SK-N-SH treated with all-trans-retinoic acid at 6 μM for 48 hours (cell line): ENCODE measurements around the gene SRMS.
"Not testable (repeated sequence)": the region's sequence is repeated elsewhere in the genome, so short reads cannot be mapped to it uniquely, and the experiment has no call there.

Source experiments
- ATAC-seq: fragments of 200-7000 bp; cut with Tn5 transposase; 3 replicates; pipeline ENCODE4 v1.9.1; 2020; ENCODE audit warnings: mild to moderate bottlenecking, moderate library complexity
- BACH2 ChIP-seq: fragments of 250-450 bp; sonication (Bioruptor Pico); IDR thresholded peaks from 2 replicates; pipeline ENCODE4 v1.9.0; 2021; ENCODE audit warnings: mild to moderate bottlenecking, borderline replicate concordance
- CREB5 ChIP-seq: fragments of 250-450 bp; sonication (Bioruptor Pico); IDR thresholded peaks from 2 replicates; pipeline ENCODE4 v1.5.1; 2020; ENCODE audit warnings: low read depth, mild to moderate bottlenecking, moderate library complexity
- CSDC2 ChIP-seq: fragments of 250-450 bp; sonication (Bioruptor Pico); IDR thresholded peaks from 2 replicates; pipeline ENCODE4 v1.5.0; 2020; ENCODE audit warnings: mild to moderate bottlenecking, moderate library complexity
- CSRNP3 ChIP-seq: fragments of 250-450 bp; sonication (Bioruptor Pico); IDR thresholded peaks from 2 replicates; pipeline ENCODE4 v1.5.1; 2021; ENCODE audit warnings: mild to moderate bottlenecking, moderate library complexity
- ESRRG ChIP-seq: fragments of 250-450 bp; sonication (Bioruptor Pico); IDR thresholded peaks from 2 replicates; pipeline ENCODE4 v1.6.1; 2021; ENCODE audit warnings: mild to moderate bottlenecking
- GLIS3 ChIP-seq: fragments of 250-450 bp; sonication (Bioruptor Pico); IDR thresholded peaks from 2 replicates; pipeline ENCODE4 v1.5.0; 2020; ENCODE audit warnings: mild to moderate bottlenecking, moderate library complexity
- ISL1 ChIP-seq: fragments of 250-450 bp; sonication (Bioruptor Pico); IDR thresholded peaks from 2 replicates; pipeline ENCODE4 v2.1.2; 2022; ENCODE audit warnings: mild to moderate bottlenecking, moderate library complexity
- OSR1 ChIP-seq: fragments of 250-450 bp; sonication (Bioruptor Pico); IDR thresholded peaks from 2 replicates; pipeline ENCODE4 v1.8.0; 2022; ENCODE audit warnings: moderate library complexity, mild to moderate bottlenecking, inconsistent platforms
- PATZ1 ChIP-seq: fragments of 250-450 bp; sonication (Bioruptor Pico); IDR thresholded peaks from 2 replicates; pipeline ENCODE4 v1.8.0; 2020; ENCODE audit warnings: mild to moderate bottlenecking, moderate library complexity, borderline replicate concordance
- POU6F1 ChIP-seq: fragments of 250-450 bp; sonication (Bioruptor Pico); IDR thresholded peaks from 2 replicates; pipeline ENCODE4 v1.8.0; 2021; ENCODE audit warnings: low read depth, mild to moderate bottlenecking, moderate library complexity, borderline replicate concordance
- PPARA ChIP-seq: fragments of 250-450 bp; sonication (Bioruptor Pico); IDR thresholded peaks from 2 replicates; pipeline ENCODE4 v1.5.0; 2020; ENCODE audit warnings: mild to moderate bottlenecking, borderline replicate concordance
- RARB ChIP-seq: fragments of 250-450 bp; sonication (Bioruptor Pico); IDR thresholded peaks from 2 replicates; pipeline ENCODE4 v1.8.0; 2021; ENCODE audit warnings: mild to moderate bottlenecking, moderate library complexity
- SNAI2 ChIP-seq: fragments of 250-450 bp; sonication (Bioruptor Pico); IDR thresholded peaks from 2 replicates; pipeline ENCODE4 v1.5.0; 2020; ENCODE audit warnings: mild to moderate bottlenecking, moderate library complexity
- TCF4 ChIP-seq: fragments of 250-450 bp; sonication (Bioruptor Pico); IDR thresholded peaks from 2 replicates; pipeline ENCODE4 v1.8.0; 2021; ENCODE audit warnings: mild to moderate bottlenecking, moderate library complexity, borderline replicate concordance
- TSHZ2 ChIP-seq: fragments of 250-450 bp; sonication (Bioruptor Pico); IDR thresholded peaks from 2 replicates; pipeline ENCODE4 v1.5.0; 2020; ENCODE audit warnings: mild to moderate bottlenecking, moderate library complexity
- ZC3H10 ChIP-seq: fragments of 250-450 bp; sonication (Bioruptor Pico); IDR thresholded peaks from 2 replicates; pipeline ENCODE4 v1.5.1; 2021; ENCODE audit warnings: mild to moderate bottlenecking, moderate library complexity
- ZFP3 ChIP-seq: fragments of 250-450 bp; sonication (Bioruptor Pico); IDR thresholded peaks from 2 replicates; pipeline ENCODE4 v1.5.0; 2020; ENCODE audit warnings: mild to moderate bottlenecking, moderate library complexity
- ZFP30 ChIP-seq: fragments of 450-650 bp; formaldehyde crosslinking; IDR thresholded peaks from 2 replicates; pipeline ENCODE4 v1.5.0; 2022; ENCODE audit warnings: mild to moderate bottlenecking, moderate library complexity
- ZNF565 ChIP-seq: fragments of 450-650 bp; formaldehyde crosslinking; conservative IDR thresholded peaks from 2 replicates; pipeline ENCODE4 v1.5.0; 2020; ENCODE audit warnings: low read depth, mild to moderate bottlenecking, moderate library complexity
- ZNF70 ChIP-seq: fragments of 450-650 bp; formaldehyde crosslinking; IDR thresholded peaks from 2 replicates; pipeline ENCODE4 v1.5.0; 2020; ENCODE audit warnings: mild to moderate bottlenecking, moderate library complexity
- ZNF8 ChIP-seq: fragments of 450-650 bp; formaldehyde crosslinking; IDR thresholded peaks from 2 replicates; pipeline ENCODE4 v1.5.0; 2020; ENCODE audit warnings: mild to moderate bottlenecking, moderate library complexity

The SRMS gene

GRCh38 chr20:63572788-63573646 is 25.5 kb upstream of the SRMS start:
- TF ChIP-seq TCF4 (CRISPR knock-in tag) (no peak), BACH2 (CRISPR knock-in tag) (no peak), CSDC2 (CRISPR knock-in tag) (no peak), ZC3H10 (no peak), OSR1 (CRISPR knock-in tag) (no peak), ZFP3 (CRISPR knock-in tag) (no peak)
- ATAC-seq, result peak; percentile 15

- TF ChIP-seq ESRRG (CRISPR knock-in tag), result no peak
- TF ChIP-seq ZC3H10, result no peak
- no peak for TF ChIP-seq PATZ1 (CRISPR knock-in tag)
- TF ChIP-seq ZNF8 (CRISPR knock-in tag), result no peak
- TF ChIP-seq OSR1 (CRISPR knock-in tag), result no peak
- TF ChIP-seq ZNF70, result no peak
- TF ChIP-seq POU6F1, result no peak
- TF ChIP-seq TCF4 (CRISPR knock-in tag), result no peak
- TF ChIP-seq CREB5, result no peak
- TF ChIP-seq BACH2 (CRISPR knock-in tag), result no peak
- no peak for TF ChIP-seq RARB (CRISPR knock-in tag)
- TF ChIP-seq ISL1 (CRISPR knock-in tag), result no peak
- TF ChIP-seq ZFP3 (CRISPR knock-in tag), result no peak
- TF ChIP-seq TSHZ2 (CRISPR knock-in tag), result no peak
- no peak for TF ChIP-seq SNAI2
- no peak for TF ChIP-seq ZFP30
- no peak for TF ChIP-seq CSRNP3 (CRISPR knock-in tag)
- no peak for TF ChIP-seq PPARA (CRISPR knock-in tag)
- no peak for TF ChIP-seq ZNF565 (CRISPR knock-in tag)
- no peak for TF ChIP-seq GLIS3 (CRISPR knock-in tag)
- TF ChIP-seq, all 23 proteins: peak for 0
- no peak for ATAC-seq
Observed at GRCh38 chr20:63572071-63572787, 24.7 kb upstream of the SRMS start.

GRCh38 chr20:63571087-63571478 is 23.5 kb upstream of the SRMS start:
- ATAC-seq, result not testable (repeated sequence)
